Nasal cavity respiratory epithelium epithelial cell of viscerocranial mucosa (primary cell): ENCODE measurements around the gene CSN2. TPM values are rescaled to one million over a fixed set of nuclear protein-coding genes. Genes with fewer than 3 reads are reported as not detected.

Experiments used
- total RNA-seq: library from RNA; depleted of rRNA; stranded (reverse); fragments of >200 nt; gene quantifications from 2 replicates; pipeline ENCODE4 v1.2.3, GENCODE V29; 2014

The CSN2 gene
- total RNA-seq, result not detected in 2 replicates

GRCh38 chr4:69965628-69966027, at the start of gene CSN2:
Gene CSN2 (minus strand): TSS chr4:69965728. CDS start chr4:69960995, 4,733 bp downstream.

GRCh38 chr4:69995526-69996016, 30.0 kb upstream of the CSN2 start, which contains the start of gene STATH:
Gene STATH (plus strand): TSS chr4:69995966. CDS start chr4:69998438, 2,472 bp downstream.

GRCh38 chr4:69930768-69931167, 34.8 kb downstream of the CSN2 start, which contains the start of gene CSN1S1:
Gene CSN1S1 (plus strand): TSS chr4:69931068. CDS start chr4:69932556, 1,488 bp downstream.

Other genes with a start within 250 kb of the CSN2 start
- gene SULT1B1, start 205.1 kb downstream of the CSN2 start, total RNA-seq, result under 0.01 and 0.28 TPM in 2 replicates
- gene SULT1E1, start 105.6 kb downstream of the CSN2 start, total RNA-seq, result 0.64 and 3.8 TPM in 2 replicates
- not detected in 2 replicates for gene CSN1S1, start 34.7 kb downstream of the CSN2 start, total RNA-seq
- not detected in 2 replicates for gene STATH, start 30.2 kb upstream of the CSN2 start, total RNA-seq
- not detected in 2 replicates for gene HTN3, start 62.7 kb upstream of the CSN2 start, total RNA-seq
- not detected in 2 replicates for gene HTN1, start 84.7 kb upstream of the CSN2 start, total RNA-seq
- gene PRR27, start 188.5 kb upstream of the CSN2 start, total RNA-seq, result not detected in 2 replicates
- gene ODAM, start 230.0 kb upstream of the CSN2 start, total RNA-seq, result not detected in 2 replicates